ENCODE data around the gene CAMKK2.

- TF ChIP-seq ARNT (IDR thresholded peaks at IDR 0.05) = no peak
- TF ChIP-seq SP1 (IDR thresholded peaks at IDR 0.05) = no peak
- no peak for TF ChIP-seq FOXM1 (IDR thresholded peaks at IDR 0.05; ENCODE audit: borderline replicate concordance)
- TF ChIP-seq ELF4 (IDR thresholded peaks at IDR 0.05) = no peak
- no peak for TF ChIP-seq FOXA1 (IDR thresholded peaks at IDR 0.05)
Measured at GRCh38 chr12:121240484-121241101, 55.9 kb downstream of the CAMKK2 start.

Measured in HEK293T (cell line).